Activated T-cell treated with anti-CD3 and anti-CD28 coated beads for 1 hour (primary cell): Measurements from ENCODE around the gene RNU5D-1.
A peak's percentile ranks its signal among the peaks of the same experiment; 100 is the strongest.
"Not testable (repeated sequence)": the region's sequence is repeated elsewhere in the genome, so short reads cannot be mapped to it uniquely, and the experiment has no call there.

Source experiments
- DNase-seq: peaks from one replicate; pipeline ENCODE4 v3.0.0-alpha.2; 2020; ENCODE audit warnings: low read depth

The RNU5D-1 gene

DNA sequence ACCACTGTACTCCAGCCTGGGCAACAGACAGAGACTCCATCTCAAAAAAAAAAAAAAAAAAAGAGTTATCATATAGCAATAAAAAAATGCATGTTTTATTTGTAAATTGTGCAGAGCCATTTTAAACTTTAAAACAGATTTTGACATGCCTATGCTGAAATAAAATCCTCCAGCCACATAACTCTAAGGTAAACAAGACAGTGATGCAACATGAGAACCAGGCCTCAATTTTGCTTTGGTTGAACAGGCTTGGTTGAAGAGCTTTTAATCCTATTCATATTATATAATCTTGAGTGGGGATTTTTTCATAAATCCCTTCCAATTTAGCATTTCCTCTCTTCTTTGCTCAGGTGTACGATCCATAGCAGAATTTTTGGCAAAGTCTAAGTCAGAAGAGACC lies 30.4 kb downstream of the RNU5D-1 start:
- no peak for DNase-seq

DNA sequence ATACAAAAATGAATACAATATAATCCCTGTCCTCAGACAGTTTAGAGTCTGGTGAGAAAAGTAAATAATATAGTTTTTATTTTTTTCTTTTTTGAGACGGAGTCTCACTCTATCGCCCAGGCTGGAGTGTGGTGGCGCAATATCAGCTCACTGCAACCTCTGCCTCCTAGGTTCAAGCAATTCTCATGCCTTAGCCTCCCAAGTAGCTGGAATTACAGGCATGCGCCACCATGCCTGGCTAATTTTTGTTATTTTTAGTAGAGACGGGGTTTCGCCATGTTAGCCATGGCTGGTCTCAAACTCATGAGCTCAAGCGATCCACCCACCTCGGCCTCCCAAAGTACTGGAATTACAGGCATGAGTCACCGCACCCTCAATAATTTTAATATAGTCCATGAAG lies 31.6 kb downstream of the RNU5D-1 start:
- DNase-seq = not testable (repeated sequence)

DNA sequence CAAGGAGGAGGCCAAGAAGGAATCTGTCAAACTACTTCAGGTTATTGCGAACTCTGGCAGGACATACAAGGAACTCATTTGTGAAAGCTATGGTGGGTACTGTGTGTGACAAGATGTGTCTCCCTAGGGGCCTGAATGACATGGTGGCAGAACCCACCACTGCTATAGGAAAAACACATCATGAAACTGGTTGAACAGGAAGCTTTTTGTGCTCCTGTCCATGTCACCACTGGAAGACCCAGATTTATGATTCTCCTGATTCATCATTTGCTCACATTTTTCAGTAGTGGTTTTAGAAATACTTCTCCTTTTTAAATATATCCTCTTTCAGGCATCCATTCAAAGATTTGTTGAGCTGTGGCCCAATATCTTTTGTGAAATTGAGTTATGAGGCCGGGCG lies 32.8 kb downstream of the RNU5D-1 start:
- DNase-seq = no peak

DNA sequence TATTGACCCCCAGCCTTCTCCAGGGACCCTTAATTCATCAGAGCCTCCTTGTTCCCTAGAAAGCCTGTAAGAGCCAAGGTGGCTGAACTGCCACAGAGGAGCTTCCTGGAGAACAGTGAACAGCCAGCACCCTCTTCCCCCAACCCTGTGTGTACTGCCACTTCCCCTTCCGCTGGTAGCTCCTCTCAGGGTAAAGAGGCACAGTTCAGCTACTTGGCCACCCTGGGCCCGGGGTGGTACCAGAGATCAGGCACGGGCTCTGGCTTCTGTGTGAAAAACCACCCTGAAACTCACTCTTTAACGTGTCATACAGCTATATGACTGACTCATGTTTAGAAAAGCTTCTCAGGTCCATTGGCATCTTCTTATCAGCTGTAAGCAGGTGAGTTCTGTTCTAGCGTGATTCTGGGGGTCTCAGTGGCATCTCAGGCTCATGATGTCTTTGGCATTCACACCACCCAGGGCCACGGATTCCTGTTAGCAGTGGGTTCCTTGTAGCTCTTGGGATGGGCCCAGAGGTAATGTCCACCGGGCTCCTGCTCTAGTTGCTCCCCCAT lies 34.1 kb downstream of the RNU5D-1 start:
- peak; percentile 22 for DNase-seq

DNA sequence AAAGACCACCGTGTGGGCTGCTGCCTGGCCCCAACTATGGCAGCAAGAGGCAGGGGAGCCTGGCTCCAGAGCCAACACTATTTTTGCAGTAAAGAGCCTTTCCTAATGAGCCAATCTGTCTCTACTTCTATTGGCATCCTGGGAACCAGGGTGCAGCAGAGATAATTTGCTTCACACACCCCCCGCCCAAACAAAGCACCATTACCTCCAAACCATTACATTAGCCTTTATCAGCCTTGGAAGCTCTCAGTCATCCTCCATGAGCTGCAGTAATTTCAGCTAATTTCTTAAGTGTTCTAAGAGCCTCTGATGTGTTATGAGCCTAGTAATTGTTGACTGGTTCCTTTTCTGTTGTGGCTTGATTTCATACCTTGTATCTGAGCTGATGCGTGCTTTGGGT lies 34.9 kb downstream of the RNU5D-1 start:
- DNase-seq = no peak

DNA sequence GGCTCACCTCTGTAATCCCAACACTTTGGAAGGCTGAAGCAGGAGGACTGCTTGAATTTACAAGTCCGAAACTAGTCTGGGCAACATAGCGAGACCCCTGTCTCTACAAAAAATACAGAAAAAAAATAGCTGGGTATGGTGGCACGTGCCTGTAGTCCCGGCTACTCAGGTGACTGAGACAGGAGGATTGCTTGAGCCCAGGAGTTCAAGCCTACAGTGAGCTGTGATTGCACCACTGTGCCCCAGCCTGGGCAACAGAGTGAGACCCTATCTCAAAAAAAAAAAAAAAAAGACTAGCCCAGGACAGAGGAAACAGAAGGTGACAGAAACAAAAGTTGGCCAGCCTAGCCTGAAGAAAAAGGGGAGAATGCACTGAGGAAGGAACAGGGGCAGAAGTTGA lies 35.3 kb downstream of the RNU5D-1 start:
- no peak for DNase-seq

DNA sequence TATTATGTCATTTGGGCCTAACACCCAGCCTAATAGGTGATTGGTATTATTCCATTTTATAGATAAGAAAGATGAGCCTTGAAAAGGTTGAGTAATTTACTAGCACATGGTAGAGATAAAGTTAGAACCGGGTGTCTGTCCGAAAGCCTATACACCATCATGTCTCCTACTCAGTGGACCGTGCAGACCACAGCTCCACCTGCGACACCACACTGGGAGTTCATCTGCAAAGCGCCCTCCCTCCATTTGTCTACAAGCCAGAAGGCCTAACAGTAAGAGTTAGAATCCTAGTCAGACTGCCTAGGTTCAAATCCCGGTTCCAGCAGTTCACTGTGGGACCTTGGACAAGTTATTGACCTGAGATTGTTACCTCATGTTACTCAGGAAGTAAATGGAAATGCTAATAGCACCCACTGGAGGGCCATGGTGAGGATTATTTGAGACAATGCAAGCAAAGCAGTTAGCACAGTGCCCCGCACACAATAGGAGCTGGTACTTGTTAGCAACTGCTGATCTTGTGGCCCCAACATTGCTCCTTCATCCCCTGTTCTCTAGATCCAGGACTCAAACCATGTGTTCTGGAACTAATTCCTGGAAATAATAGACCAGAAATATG lies 36.0 kb downstream of the RNU5D-1 start:
- no peak for DNase-seq

DNA sequence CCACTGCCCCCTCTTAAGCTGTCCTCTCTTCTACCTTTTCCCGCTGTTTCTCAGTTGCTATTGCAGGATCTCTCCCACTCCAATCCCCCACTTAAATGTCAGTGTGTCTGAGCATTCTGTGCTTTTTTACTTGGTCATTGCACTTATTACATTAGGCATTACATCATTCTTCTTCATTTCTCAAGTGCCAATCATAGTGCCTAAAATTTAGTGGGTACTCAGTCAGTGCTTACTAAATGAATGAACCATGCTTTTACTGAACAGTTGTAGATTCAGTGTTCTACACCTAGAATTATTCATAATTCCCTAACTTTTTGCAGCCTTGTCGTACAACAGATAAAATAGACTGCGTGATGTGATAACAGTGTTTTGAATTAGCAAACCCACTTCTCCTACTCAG lies 37.1 kb downstream of the RNU5D-1 start:
- DNase-seq = no peak

DNA sequence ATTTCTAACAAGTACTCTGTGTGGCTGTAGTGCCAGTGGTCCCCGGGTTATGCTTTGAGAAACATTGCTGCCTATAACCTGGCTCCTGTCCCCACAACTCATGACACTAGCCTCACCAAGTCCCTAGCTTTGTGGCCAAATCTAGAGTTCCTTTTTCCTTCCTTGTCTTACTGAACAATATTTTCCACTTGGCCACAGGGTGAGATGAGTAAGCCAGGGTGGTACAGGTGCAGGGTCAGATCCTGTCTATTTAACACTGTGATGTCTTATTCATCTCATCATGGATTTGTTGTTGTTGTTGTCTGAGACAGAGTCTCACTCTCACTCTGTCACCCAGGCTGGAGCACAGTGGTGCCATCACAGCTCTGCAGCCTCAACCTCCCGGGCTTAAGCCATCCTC lies 37.8 kb downstream of the RNU5D-1 start:
- no peak for DNase-seq

DNA sequence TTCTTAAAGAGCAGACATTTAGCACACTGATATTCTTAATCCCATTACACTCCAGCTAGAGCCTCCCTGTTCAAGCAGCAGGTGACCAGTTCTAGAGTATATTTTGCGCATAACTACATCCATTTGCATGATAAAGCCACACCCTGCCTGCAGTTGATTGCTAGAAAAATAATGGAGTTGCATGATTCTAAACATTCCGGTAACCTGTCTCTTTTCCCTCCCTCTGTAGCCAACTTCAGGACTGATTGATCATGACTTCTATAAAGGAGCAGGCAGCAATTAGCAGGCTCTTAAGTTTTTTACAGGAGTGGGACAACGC lies 41.6 kb downstream of the RNU5D-1 start:
- DNase-seq = no peak

DNA sequence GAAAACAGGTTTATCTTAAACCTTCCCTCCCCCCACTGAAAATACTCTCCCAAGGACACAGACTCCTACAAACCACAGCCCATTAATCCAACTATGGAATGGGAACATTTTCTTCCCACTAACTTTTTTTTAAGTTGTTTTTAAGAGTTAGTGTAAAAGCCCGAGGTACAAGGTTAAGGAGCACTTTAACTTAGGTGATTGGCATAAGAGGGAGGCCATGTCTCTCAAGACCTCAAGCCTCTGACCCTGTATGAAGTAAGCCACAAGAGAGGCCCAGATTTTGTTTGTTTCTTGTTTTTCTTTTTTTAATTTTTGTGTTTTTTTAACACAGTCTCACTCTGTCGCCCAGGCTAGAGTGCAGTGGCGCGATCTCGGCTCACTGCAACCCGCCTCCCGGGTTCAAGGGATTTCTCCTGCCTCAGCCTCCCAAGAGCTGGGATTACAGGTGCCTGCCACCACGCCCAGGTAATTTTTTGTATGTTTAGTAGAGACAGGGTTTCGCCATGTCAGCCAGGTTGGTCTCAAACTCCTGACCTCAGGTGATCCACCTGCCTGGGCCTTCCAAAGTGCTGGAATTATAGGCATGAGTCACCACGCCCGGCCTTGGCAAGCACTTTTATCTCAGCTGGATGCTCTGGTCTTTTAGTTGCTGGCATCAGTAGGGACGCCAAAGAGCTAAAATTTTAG lies 42.1 kb downstream of the RNU5D-1 start:
- DNase-seq = no peak

DNA sequence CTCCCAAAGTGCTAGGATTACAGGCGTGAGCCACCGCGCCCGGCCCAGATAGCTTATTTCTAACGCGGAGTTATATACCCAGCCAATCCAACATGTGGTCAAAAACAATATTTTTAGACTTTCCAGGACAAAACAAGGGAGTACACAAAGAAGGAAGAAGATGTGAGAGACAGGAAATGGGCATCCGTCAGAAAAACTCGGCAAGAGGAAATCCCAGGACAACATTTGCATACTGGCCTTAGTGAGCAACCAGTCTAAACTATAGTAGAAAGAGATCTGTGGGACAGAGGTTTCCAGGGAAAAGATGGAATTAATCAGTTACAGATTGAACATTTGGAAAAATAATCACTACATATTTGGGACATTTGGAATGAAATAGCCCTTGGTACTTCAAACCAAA lies 45.1 kb downstream of the RNU5D-1 start:
- DNase-seq = no peak

DNA sequence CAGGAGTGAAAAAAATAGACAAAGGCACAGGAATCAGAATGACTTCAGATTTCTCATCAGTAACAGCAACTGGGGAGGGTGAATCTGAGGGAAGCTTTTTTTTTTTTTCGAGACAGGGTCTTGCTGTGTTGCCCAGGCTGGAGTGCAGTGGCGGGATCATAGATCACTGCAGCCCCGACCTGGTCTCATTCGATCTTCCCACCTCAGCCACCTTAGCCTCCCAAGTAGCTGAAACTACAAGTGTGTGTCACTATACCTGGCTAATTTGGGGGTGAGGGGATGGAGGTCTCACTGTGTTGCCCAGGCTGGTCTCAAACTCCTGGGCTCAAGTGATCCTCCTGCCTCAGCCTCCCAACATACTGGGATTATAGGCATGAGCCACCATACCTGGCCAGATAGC lies 45.8 kb downstream of the RNU5D-1 start:
- no peak for DNase-seq

DNA sequence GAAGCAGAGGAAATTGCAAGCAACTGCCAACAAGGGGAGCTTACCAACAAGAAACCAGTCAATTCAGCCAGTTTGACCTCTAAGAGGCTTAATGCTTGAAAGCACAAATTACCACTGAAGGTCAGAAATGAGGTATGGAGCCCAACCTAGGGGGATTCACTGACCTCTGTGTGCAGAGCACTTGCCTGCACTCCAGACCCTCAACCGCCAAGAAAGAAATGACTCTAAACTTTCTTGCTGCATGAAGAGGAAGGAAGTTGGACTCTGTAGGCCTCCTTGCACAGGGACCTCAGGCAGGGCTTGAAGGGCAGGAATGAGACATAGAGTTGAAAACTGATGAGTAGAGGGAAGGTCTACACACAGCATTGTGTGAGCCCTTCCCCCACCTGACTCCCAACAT lies 46.4 kb downstream of the RNU5D-1 start:
- no peak for DNase-seq

DNA sequence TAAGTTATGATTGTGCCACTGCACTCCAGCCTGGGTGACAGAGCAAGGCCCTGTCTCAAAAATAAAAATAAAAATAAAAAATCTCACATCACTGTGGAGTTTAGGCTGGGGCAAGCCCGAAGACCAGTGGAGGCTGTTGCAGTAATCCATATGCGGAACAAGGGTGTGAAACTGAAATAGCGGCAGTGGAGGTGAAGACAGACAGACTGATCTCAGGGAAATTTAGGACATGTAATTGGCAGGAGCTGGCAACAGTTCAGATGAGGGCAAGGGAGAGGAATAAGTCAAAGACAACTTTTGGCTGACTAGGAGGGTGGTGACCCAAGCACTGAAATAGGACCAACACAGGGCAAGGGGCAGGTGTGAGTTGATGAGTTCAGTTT lies 48.1 kb downstream of the RNU5D-1 start:
- no peak for DNase-seq

DNA sequence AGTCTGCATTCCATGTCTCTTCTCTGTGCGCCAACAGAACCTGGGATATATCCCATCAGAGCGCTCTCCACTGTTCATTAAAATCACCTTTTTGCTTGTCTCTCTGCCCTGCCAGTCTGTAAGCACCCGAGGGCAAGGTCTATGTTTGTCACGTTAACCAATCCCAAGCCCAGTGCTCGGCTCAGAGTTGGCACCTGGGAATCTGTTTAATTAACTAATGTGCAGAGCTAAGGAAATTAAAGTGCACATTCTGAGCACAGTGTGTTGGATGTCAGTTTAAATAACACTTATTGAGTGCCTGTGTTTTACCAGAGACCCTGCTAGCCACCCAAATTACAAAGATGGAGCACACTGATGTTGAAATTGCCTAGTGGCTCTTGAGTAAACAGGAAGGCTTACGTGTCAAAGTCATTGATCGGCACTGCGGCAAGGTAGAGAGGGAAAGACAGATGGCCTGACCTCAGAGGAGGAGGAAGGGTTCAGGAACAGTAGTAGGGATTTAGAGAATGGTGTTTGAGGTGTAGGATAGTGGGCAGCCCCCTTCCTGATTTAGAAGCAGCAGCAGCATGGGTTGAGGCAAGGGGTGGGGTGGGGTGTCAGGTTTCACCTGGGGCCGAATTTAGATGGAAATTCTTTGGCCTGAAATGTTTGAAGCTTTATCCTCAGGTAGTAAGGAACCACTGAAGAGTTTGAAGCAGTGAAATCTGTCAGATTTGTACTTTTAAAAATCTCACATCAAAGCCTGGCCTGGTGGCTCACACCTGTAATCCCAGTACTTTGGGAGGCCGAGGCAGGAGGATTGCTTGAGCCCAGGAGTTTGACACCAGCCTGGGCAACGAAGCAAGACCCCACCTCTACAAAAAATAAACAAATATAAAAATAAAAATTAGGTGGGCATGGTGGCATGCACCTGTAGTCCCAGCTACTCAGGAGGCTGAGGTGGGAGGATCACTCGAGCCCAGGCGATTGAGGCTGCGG lies 48.8 kb downstream of the RNU5D-1 start:
- DNase-seq = no peak
